OCI-LY1 (cell line): ENCODE results near the gene CALM3.
A peak's percentile ranks its signal among the peaks of the same experiment; 100 is the strongest.

Experiments
- H2AFZ ChIP-seq: fragments of 200-600 bp; sonication (generic), shearing (Covaris generic); 2 replicates; pipeline ENCODE4 v1.6.0; 2014; ENCODE audit warnings: antibody characterized with exemption, mild to moderate bottlenecking, low read length
- H3F3A ChIP-seq: fragments of 200-600 bp; sonication (generic), shearing (Covaris generic); 2 replicates; pipeline ENCODE4 v1.6.0; 2014; ENCODE audit warnings: mild to moderate bottlenecking, antibody characterized with exemption, low read length, moderate library complexity; ENCODE audit not compliant: insufficient read depth
- H3K27ac ChIP-seq: fragments of 200-600 bp; sonication (generic); 2 replicates; pipeline ENCODE4 v1.5.1; 2014; ENCODE audit warnings: low read length, mixed run types, mild to moderate bottlenecking, low read depth; ENCODE audit not compliant: poor library complexity, severe bottlenecking
- H3K27me3 ChIP-seq: fragments of 200-600 bp; sonication (generic); 2 replicates; pipeline ENCODE4 v1.6.0; 2014; ENCODE audit warnings: antibody characterized with exemption, mild to moderate bottlenecking, low read length, moderate library complexity; ENCODE audit not compliant: insufficient read depth
- H3K36me3 ChIP-seq: fragments of 200-600 bp; sonication (generic); 2 replicates; pipeline ENCODE4 v1.6.1; 2014; ENCODE audit warnings: mild to moderate bottlenecking, antibody characterized with exemption, low read length, moderate library complexity, mixed read lengths; ENCODE audit not compliant: insufficient read depth
- H3K4me1 ChIP-seq: fragments of 200-600 bp; sonication (generic); 2 replicates; pipeline ENCODE4 v1.5.1; 2014; ENCODE audit warnings: mild to moderate bottlenecking, low read length, moderate library complexity; ENCODE audit not compliant: insufficient read depth, severe bottlenecking
- H3K4me2 ChIP-seq: fragments of 200-600 bp; sonication (generic), shearing (Covaris generic); 2 replicates; pipeline ENCODE4 v1.6.1; 2014; ENCODE audit warnings: low read length
- H3K4me3 ChIP-seq: fragments of 200-600 bp; sonication (generic); 2 replicates; pipeline ENCODE4 v1.5.1; 2014; ENCODE audit warnings: low read length, low read depth, mild to moderate bottlenecking, mixed read lengths; ENCODE audit not compliant: poor library complexity, severe bottlenecking
- H3K79me2 ChIP-seq: fragments of 200-600 bp; shearing (Covaris generic); 2 replicates; pipeline ENCODE4 v1.6.1; 2016; ENCODE audit warnings: mixed run types, low read length, mixed read lengths; ENCODE audit not compliant: insufficient read depth
- H3K9ac ChIP-seq: fragments of 200-600 bp; sonication (generic), shearing (Covaris generic); 2 replicates; pipeline ENCODE4 v1.6.1; 2014; ENCODE audit warnings: mild to moderate bottlenecking, low read length, mixed read lengths
- H3K9me2 ChIP-seq: fragments of 200-600 bp; sonication (generic), shearing (Covaris generic); 2 replicates; pipeline ENCODE4 v1.6.1; 2014; ENCODE audit warnings: low read depth, mild to moderate bottlenecking, low read length, mixed read lengths
- H3K9me3 ChIP-seq: fragments of 200-600 bp; shearing (Covaris generic); 2 replicates; pipeline ENCODE4 v1.6.1; 2014; ENCODE audit warnings: low read length, mixed read lengths
- H4K20me1 ChIP-seq: fragments of 200-600 bp; sonication (generic), shearing (Covaris generic); 2 replicates; pipeline ENCODE4 v1.6.0; 2016; ENCODE audit warnings: mild to moderate bottlenecking, low read length; ENCODE audit not compliant: insufficient read depth
- EZH2 ChIP-seq: fragments of 200-600 bp; sonication (generic), shearing (Covaris generic); IDR thresholded peaks from 2 replicates; pipeline ENCODE4 v1.8.0; 2017; ENCODE audit warnings: borderline replicate concordance, mixed run types, mild to moderate bottlenecking, antibody characterized with exemption, low read length, moderate library complexity, mixed read lengths
- TF ChIP-seq, protein P1 (sequence below): fragments of 200-600 bp; sonication (generic), shearing (Covaris generic); IDR thresholded peaks from 2 replicates; pipeline ENCODE4 v1.5.1; 2017; ENCODE audit warnings: mild to moderate bottlenecking, antibody characterized with exemption, low read length, moderate library complexity, mixed read lengths

Gene CALM3

DNA sequence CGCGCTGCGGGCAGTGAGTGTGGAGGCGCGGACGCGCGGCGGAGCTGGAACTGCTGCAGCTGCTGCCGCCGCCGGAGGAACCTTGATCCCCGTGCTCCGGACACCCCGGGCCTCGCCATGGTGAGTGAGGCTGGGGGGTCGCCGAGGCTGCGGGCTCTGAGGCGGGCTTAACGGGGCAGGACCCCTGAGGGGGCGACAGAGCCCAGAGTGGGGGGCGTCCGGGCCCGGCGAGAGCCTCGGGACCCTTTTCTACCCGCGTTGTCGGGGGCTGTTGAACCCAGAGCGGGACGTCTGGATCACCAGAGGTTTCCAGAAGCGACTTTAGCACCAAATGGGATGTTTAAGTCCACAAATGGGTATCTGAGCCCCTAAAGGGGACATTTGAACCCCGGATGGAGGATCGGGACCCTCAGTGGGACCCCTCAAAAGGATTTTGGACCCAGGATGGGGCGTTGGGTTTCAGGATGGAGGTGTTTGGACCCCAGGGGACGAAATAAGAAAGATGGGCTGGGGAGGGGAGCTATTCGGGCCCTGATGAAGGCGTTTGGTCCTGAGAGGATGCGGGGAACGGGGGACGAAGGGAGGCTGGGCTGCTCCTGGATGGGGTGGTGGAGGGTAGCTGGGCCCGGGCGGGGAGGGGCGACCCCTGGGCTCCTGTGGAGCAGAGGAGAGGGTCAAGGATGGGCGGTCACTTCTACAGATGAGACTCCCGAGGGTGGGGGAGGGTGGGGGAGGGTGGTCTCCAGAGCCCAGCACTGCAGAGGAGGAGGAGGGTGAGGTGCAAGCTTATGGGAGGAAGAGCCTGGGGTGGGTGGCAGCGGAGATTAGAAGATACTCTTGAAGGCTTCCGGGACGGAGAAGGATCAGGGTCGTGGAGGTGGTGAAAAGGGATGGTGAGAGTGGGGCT, at the start of gene CALM3:
CALM3 (plus strand) TSS at position 13 of the 907 bp plus-strand sequence; CDS start at position 118, 105 bp downstream.
- peaks cover 21% of the 10 kb centered on the region for H3K4me1 ChIP-seq

DNA sequence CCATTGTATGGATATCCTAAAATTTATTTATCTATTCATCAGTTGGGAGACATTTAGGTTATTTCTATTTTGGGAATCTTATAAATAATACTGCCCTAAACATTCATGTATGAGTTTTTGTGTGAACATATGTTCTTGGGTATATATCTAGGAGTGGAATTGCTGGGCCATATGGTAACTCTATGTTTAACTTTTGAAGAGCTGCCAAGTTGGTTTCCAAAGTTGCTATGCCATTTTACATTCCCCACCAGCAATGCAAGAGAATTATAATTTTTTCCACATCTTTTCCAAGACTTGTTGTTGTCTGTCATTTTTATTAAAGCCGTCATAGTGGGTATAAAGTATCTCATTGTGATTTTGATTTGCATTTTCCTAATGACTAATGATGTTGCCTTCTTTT, 48.2 kb upstream of the CALM3 start:
- no peak overlapping the region for H2AFZ ChIP-seq
- no peaks in the 10 kb centered on the region for H3K27me3 ChIP-seq
- no peak overlapping the region for H3K27ac ChIP-seq
- TF ChIP-seq EZH2 = no peak
- TF ChIP-seq, protein P1, sequence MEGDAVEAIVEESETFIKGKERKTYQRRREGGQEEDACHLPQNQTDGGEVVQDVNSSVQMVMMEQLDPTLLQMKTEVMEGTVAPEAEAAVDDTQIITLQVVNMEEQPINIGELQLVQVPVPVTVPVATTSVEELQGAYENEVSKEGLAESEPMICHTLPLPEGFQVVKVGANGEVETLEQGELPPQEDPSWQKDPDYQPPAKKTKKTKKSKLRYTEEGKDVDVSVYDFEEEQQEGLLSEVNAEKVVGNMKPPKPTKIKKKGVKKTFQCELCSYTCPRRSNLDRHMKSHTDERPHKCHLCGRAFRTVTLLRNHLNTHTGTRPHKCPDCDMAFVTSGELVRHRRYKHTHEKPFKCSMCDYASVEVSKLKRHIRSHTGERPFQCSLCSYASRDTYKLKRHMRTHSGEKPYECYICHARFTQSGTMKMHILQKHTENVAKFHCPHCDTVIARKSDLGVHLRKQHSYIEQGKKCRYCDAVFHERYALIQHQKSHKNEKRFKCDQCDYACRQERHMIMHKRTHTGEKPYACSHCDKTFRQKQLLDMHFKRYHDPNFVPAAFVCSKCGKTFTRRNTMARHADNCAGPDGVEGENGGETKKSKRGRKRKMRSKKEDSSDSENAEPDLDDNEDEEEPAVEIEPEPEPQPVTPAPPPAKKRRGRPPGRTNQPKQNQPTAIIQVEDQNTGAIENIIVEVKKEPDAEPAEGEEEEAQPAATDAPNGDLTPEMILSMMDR = no peak
- peaks cover 10% of the 10 kb centered on the region; the same call in 1 of the 2 replicates for H3K9me3 ChIP-seq
- H3K79me2 ChIP-seq = no peaks in the 10 kb centered on the region
- H4K20me1 ChIP-seq = no peaks in the 10 kb centered on the region
- H3K9me2 ChIP-seq = no peaks in the 10 kb centered on the region
- no peak overlapping the region for H3K4me2 ChIP-seq
- H3K9ac ChIP-seq = no peak overlapping the region
- no peaks in the 10 kb centered on the region for H3K36me3 ChIP-seq
- H3K4me1 ChIP-seq = no peaks in the 10 kb centered on the region
- no peak overlapping the region for H3K4me3 ChIP-seq
- no peaks in the 10 kb centered on the region for H3F3A ChIP-seq

More for the DNA sequence above, at the start of gene CALM3:
- Histone ChIP-seq H3K4me2 (peak within 1 kb of the TSS; percentile 84), H3K4me3 (peak within 1 kb of the TSS; percentile 98), H3K9me3 (peaks cover 7% of the 10 kb centered on the region), H3K27me3 (no peaks in the 10 kb centered on the region; the same call in 1 of the 2 replicates), H3K36me3 (peaks cover 14% of the 10 kb centered on the region), H4K20me1 (no peaks in the 10 kb centered on the region), H3K9ac (peak within 1 kb of the TSS; percentile 100), H3K79me2 (peaks cover 21% of the 10 kb centered on the region), H3K9me2 (no peaks in the 10 kb centered on the region), H3K27ac (peak within 1 kb of the TSS; percentile 94), H2AFZ (peak within 1 kb of the TSS; percentile 86), H3F3A (no peaks in the 10 kb centered on the region)
- TF ChIP-seq, protein P1 = no peak
- TF ChIP-seq EZH2 = no peak

DNA sequence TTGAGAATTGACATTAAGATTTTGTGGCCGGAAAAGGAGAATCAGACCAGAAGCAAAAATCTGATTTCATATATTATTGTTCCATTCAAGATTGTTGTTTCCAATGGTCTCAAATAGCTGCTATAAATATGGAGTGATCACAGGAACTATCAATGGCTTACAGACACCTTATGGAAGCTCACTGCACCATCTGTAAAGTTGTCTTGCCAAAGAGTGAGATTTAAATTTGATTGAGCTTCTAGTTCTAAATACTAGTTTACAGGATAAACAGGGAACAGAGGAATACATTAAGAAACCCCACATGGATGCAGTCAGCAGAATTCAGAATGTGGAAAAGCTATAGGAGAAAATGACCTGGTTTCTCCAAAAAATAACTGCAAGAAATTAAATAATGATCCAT, 47.0 kb upstream of the CALM3 start:
- H2AFZ ChIP-seq = no peak overlapping the region
- H3F3A ChIP-seq = no peaks in the 10 kb centered on the region
- H3K9me3 ChIP-seq = peaks cover 10% of the 10 kb centered on the region; the same call in 1 of the 2 replicates
- no peaks in the 10 kb centered on the region for H4K20me1 ChIP-seq
- H3K4me1 ChIP-seq = no peaks in the 10 kb centered on the region
- H3K9ac ChIP-seq = no peak overlapping the region
- H3K27me3 ChIP-seq = no peaks in the 10 kb centered on the region
- H3K27ac ChIP-seq = no peak overlapping the region
- TF ChIP-seq, protein P1 = no peak
- no peak for TF ChIP-seq EZH2
- H3K9me2 ChIP-seq = no peaks in the 10 kb centered on the region
- no peaks in the 10 kb centered on the region for H3K79me2 ChIP-seq
- H3K36me3 ChIP-seq = no peaks in the 10 kb centered on the region
- no peak overlapping the region for H3K4me2 ChIP-seq
- no peak overlapping the region for H3K4me3 ChIP-seq
